GM23248 (cell line): ENCODE data around the gene FAR1. TPM values are rescaled to one million over a fixed set of nuclear protein-coding genes. Genes with fewer than 3 reads are reported as not detected.

Experiments used
- DNase-seq: peaks from one replicate; pipeline ENCODE4 v3.0.0-alpha.2; 2015
- H2AFZ ChIP-seq: fragments of 200-600 bp; sonication (generic); 2 replicates; pipeline ENCODE4 v1.6.1; 2016; ENCODE audit warnings: antibody characterized with exemption
- H3F3A ChIP-seq: fragments of 200-600 bp; sonication (generic); 2 replicates; pipeline ENCODE4 v1.6.1; 2016; ENCODE audit warnings: mild to moderate bottlenecking, antibody characterized with exemption, mixed run types; ENCODE audit not compliant: insufficient read depth
- H3K27ac ChIP-seq: fragments of 200-600 bp; sonication (generic); 2 replicates; pipeline ENCODE4 v1.5.1; 2016; ENCODE audit warnings: mild to moderate bottlenecking
- H3K27me3 ChIP-seq: fragments of 200-600 bp; sonication (generic); replicated peaks from 2 replicates; pipeline ENCODE4 v1.6.1; 2016; ENCODE audit warnings: mild to moderate bottlenecking; ENCODE audit not compliant: insufficient read depth
- H3K36me3 ChIP-seq: fragments of 200-600 bp; sonication (generic); 2 replicates; pipeline ENCODE4 v1.6.1; 2016; ENCODE audit warnings: low read depth, mild to moderate bottlenecking
- H3K4me1 ChIP-seq: fragments of 200-600 bp; sonication (generic); 2 replicates; pipeline ENCODE4 v1.6.1; 2016; ENCODE audit warnings: mild to moderate bottlenecking; ENCODE audit not compliant: insufficient read depth
- H3K4me2 ChIP-seq: fragments of 200-600 bp; sonication (generic); one replicate; pipeline ENCODE4 v1.6.1; 2016; ENCODE audit warnings: mild to moderate bottlenecking; ENCODE audit not compliant: unreplicated experiment
- H3K4me3 ChIP-seq: fragments of 200-600 bp; sonication (generic); 2 replicates; pipeline ENCODE4 v1.5.1; 2016; ENCODE audit warnings: mild to moderate bottlenecking
- H3K79me2 ChIP-seq: fragments of 200-600 bp; sonication (generic); 2 replicates; pipeline ENCODE4 v1.6.1; 2016; ENCODE audit warnings: mild to moderate bottlenecking; ENCODE audit not compliant: insufficient read depth
- H3K9ac ChIP-seq: fragments of 200-600 bp; sonication (generic); 2 replicates; pipeline ENCODE4 v1.6.1; 2016; ENCODE audit warnings: mild to moderate bottlenecking
- H3K9me2 ChIP-seq: fragments of 200-600 bp; sonication (generic); 2 replicates; pipeline ENCODE4 v1.6.1; 2016; ENCODE audit warnings: mixed run types, mild to moderate bottlenecking, moderate library complexity; ENCODE audit not compliant: insufficient read depth
- H3K9me3 ChIP-seq: fragments of 200-600 bp; sonication (generic); one replicate; pipeline ENCODE4 v1.6.1; 2017; ENCODE audit warnings: low read depth
- H4K20me1 ChIP-seq: fragments of 200-600 bp; sonication (generic); 2 replicates; pipeline ENCODE4 v1.6.0; 2016; ENCODE audit not compliant: insufficient read depth
- EZH2 ChIP-seq: fragments of 200-600 bp; sonication (generic); IDR thresholded peaks from 2 replicates; pipeline ENCODE4 v1.6.1; 2018; ENCODE audit warnings: antibody characterized with exemption, mild to moderate bottlenecking; ENCODE audit not compliant: insufficient read depth, poor library complexity, severe bottlenecking
- EZH2phosphoT487 ChIP-seq: fragments of 200-600 bp; sonication (generic); IDR thresholded peaks from 2 replicates; pipeline ENCODE4 v1.6.1; 2018; ENCODE audit warnings: antibody characterized with exemption, moderate library complexity, mild to moderate bottlenecking, low read depth; ENCODE audit not compliant: insufficient read depth
- WGBS, 2 experiments: methylation state at CpG; one replicate each; pipeline ENCODE4 v1.1.6; 2015 to 2017; ENCODE audit warnings: low lambda C conversion rate in 2 of 2, low coverage in 1 of 2; ENCODE audit errors: missing lambda C conversion rate in 2 of 2; 5-methylcytosine and 5-hydroxymethylcytosine counted together
- in situ Hi-C: fragments of 300-500 bp; cut with MboI; formaldehyde crosslinking; loops from 2 replicates; pipeline ENCODE4 v1.15.0; 2020
- polyA plus RNA-seq: library from polyadenylated mRNA; unstranded; fragments of >200 nt; fragmentation: Nextera tagmentation; extraction: Ambion mirVana; gene quantifications from 2 replicates; pipeline ENCODE4 v1.2.1, GENCODE V29; 2016
- total RNA-seq: library from RNA; depleted of rRNA; stranded (reverse); fragments of >200 nt; shearing (Covaris generic); gene quantifications from 2 replicates; pipeline ENCODE4 v1.2.3, GENCODE V29; 2014

The FAR1 gene
- total and polyA plus RNA-seq, 2 experiments from 2014 or later = 40.4 to 56.1 TPM

DNA sequence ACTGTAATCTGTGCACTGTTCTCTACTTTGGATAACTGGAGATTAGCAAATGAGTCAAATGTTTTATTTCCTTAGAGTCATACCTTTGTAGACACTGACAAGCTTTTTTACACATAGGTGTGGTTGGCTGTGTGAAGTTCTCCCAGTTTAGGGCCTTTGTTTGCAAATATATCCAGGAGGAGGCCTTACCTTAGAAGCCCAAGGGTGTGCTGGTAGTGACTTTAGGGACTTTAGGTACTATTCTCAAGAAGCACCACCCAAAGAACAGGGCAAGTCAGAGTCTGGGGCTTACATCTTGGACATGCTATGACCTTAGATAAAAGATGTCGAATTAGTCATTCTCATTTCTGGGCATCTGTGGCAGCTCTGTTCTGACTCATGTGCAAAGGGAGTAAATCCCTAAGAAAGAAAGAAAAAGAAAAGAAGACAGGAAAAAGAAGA, 4.8 kb upstream of the FAR1 start:
- no peaks in the 10 kb centered on the region for H4K20me1 ChIP-seq
- no peaks in the 10 kb centered on the region for H3K9me3 ChIP-seq
- H3K27me3 ChIP-seq = no peaks in the 10 kb centered on the region
- in situ Hi-C loops = no loop called here
- H3K27ac ChIP-seq = no peak overlapping the region
- H3K9me2 ChIP-seq = no peaks in the 10 kb centered on the region
- H3K4me2 ChIP-seq = no peak overlapping the region
- no peak overlapping the region for H2AFZ ChIP-seq
- H3K9ac ChIP-seq = no peak overlapping the region
- peaks cover 4% of the 10 kb centered on the region; the same call in 1 of the 2 replicates for H3K4me1 ChIP-seq
- H3K4me3 ChIP-seq = no peak overlapping the region
- H3K79me2 ChIP-seq = no peaks in the 10 kb centered on the region
- 81 to 88% methylated on average over 1 of the region's 1 CpG for WGBS, 2 experiments
- peaks cover 6% of the 10 kb centered on the region; the same call in 1 of the 2 replicates for H3F3A ChIP-seq
- peak; percentile 47 for DNase-seq
- no peaks in the 10 kb centered on the region for H3K36me3 ChIP-seq
- TF ChIP-seq EZH2 (no peak), EZH2phosphoT487 (no peak)

DNA sequence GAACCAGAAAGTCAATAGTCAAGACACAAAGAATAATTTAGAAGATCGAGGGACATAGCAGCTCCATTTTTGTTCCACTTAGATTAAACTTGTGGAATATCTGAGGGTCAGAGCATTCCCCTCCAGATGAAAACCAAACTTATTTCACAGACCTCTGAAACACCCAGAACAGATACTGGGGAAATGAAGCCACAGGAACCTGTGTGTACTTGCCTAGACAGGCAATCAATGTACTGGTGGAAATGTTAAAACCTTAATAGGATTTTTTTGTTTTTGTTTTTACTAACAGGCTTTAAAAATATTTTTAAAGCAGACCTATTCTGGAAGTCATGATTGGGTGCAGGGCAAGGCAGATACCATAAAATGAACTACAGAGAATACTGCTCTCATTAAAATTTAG, 4.1 kb upstream of the FAR1 start:
- H3K36me3 ChIP-seq = no peaks in the 10 kb centered on the region
- peaks cover 7% of the 10 kb centered on the region for H3K79me2 ChIP-seq
- H3K4me3 ChIP-seq = no peak overlapping the region
- no peak for DNase-seq
- H3K4me1 ChIP-seq = peaks cover 4% of the 10 kb centered on the region; the same call in 1 of the 2 replicates
- H3K9me3 ChIP-seq = no peaks in the 10 kb centered on the region
- H3K27me3 ChIP-seq = no peaks in the 10 kb centered on the region
- H4K20me1 ChIP-seq = no peaks in the 10 kb centered on the region
- no peak for TF ChIP-seq EZH2phosphoT487
- H3K9ac ChIP-seq = no peak overlapping the region
- peaks cover 8% of the 10 kb centered on the region; the same call in 1 of the 2 replicates for H3F3A ChIP-seq
- no peak overlapping the region for H3K27ac ChIP-seq
- in situ Hi-C loops = no loop called here
- WGBS, 2 experiments = 77 to 88% methylated on average over 1 of the region's 1 CpG
- no peak overlapping the region for H3K4me2 ChIP-seq
- H3K9me2 ChIP-seq = no peaks in the 10 kb centered on the region
- H2AFZ ChIP-seq = no peak overlapping the region

GRCh38 chr11:13666708-13667107, 1.8 kb upstream of the FAR1 start:
- Histone ChIP-seq H4K20me1 (peaks cover 4% of the 10 kb centered on the region; the same call in 1 of the 2 replicates), H3K27ac (no peak overlapping the region), H3K79me2 (peaks cover 31% of the 10 kb centered on the region), H3K27me3 (no peaks in the 10 kb centered on the region), H3K4me1 (peaks cover 22% of the 10 kb centered on the region), H3K9me3 (no peaks in the 10 kb centered on the region), H2AFZ (peak overlapping the region; percentile 96), H3K9ac (no peak overlapping the region), H3K36me3 (no peaks in the 10 kb centered on the region), H3K4me2 (peak overlapping the region; percentile 96), H3F3A (peaks cover 14% of the 10 kb centered on the region; the same call in 1 of the 2 replicates), H3K9me2 (no peaks in the 10 kb centered on the region), H3K4me3 (no peak overlapping the region)
- in situ Hi-C loops = no loop called here
- no peak for DNase-seq
- TF ChIP-seq EZH2phosphoT487 (no peak), EZH2 (no peak)

DNA sequence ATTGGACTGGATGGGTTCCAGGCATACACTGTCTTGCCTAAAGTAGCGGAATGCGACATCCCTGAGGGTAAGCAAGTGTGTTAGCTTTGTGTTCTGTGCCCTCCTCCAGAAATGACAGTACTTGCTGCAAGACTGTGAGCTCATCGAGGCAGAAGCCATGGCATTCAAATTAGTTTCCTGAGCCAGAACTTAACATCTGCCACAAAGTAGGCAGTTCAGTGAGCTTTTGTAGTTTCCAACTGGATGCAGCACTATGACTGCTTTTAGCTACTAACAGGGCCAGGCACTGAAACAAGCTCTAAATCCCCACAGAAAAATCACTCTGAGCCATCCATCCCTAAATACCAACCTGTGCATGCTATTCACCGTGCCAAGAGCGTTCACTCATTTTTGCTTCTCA, 1.2 kb upstream of the FAR1 start:
- Histone ChIP-seq H3K4me3 (peak overlapping the region; percentile 84), H3K27ac (peak overlapping the region; percentile 50), H4K20me1 (peaks cover 4% of the 10 kb centered on the region; the same call in 1 of the 2 replicates), H3K9ac (peak overlapping the region; percentile 83), H3K9me3 (no peaks in the 10 kb centered on the region), H3K9me2 (no peaks in the 10 kb centered on the region), H3K4me2 (peak overlapping the region; percentile 96), H3K27me3 (no peaks in the 10 kb centered on the region), H3K79me2 (peaks cover 36% of the 10 kb centered on the region), H3F3A (peaks cover 14% of the 10 kb centered on the region; the same call in 1 of the 2 replicates), H2AFZ (peak overlapping the region; percentile 96), H3K36me3 (no peaks in the 10 kb centered on the region), H3K4me1 (peaks cover 22% of the 10 kb centered on the region)
- DNase-seq = peak; percentile 75
- in situ Hi-C loops = no loop called here
- 3 to 6% methylated on average over 5 of the region's 5 CpGs for WGBS, 2 experiments
- no peak for TF ChIP-seq EZH2phosphoT487
- no peak for TF ChIP-seq EZH2

DNA sequence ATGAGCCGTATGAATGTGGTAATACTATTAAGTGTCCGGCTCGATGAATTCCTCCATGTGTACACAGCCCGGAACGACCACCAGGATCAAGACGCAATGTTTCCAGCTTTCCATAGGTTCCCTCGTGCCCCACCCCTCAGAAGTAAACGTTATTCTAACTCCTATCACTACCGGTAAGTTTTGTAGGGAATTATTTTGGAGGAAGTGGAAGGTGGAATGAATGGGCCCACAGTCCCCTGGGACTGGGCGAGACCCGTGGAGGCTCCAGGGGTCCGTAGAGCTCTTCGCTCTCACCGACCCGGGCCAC, 720 bp upstream of the FAR1 start:
- in situ Hi-C loops = no loop called here
- no peaks in the 10 kb centered on the region for H3K36me3 ChIP-seq
- peaks cover 4% of the 10 kb centered on the region; the same call in 1 of the 2 replicates for H4K20me1 ChIP-seq
- H3K79me2 ChIP-seq = peaks cover 41% of the 10 kb centered on the region
- H3K4me1 ChIP-seq = peaks cover 22% of the 10 kb centered on the region
- H3K4me3 ChIP-seq = peak overlapping the region; percentile 84
- H2AFZ ChIP-seq = peak overlapping the region; percentile 96
- peaks cover 14% of the 10 kb centered on the region; the same call in 1 of the 2 replicates for H3F3A ChIP-seq
- no peaks in the 10 kb centered on the region for H3K9me2 ChIP-seq
- H3K9me3 ChIP-seq = no peaks in the 10 kb centered on the region
- DNase-seq = no peak
- H3K9ac ChIP-seq = peak overlapping the region; percentile 83
- H3K4me2 ChIP-seq = peak overlapping the region; percentile 96
- WGBS, 2 experiments = 1 to 3% methylated on average over 12 to 15 of the region's 15 CpGs
- H3K27ac ChIP-seq = peak overlapping the region; percentile 50
- H3K27me3 ChIP-seq = no peaks in the 10 kb centered on the region
- TF ChIP-seq EZH2 = no peak
- TF ChIP-seq EZH2phosphoT487 = no peak
